Hepatocyte (in vitro differentiated cells): ENCODE data around the gene PTPN3. TPM values are rescaled to one million over a fixed set of nuclear protein-coding genes. Genes with fewer than 3 reads are reported as not detected.
A peak's percentile ranks its signal among the peaks of the same experiment; 100 is the strongest.

Experiments
- DNase-seq: peaks from one replicate; pipeline ENCODE4 v3.0.0-alpha.2; 2016; ENCODE audit warnings: low spot score
- H2AFZ ChIP-seq: fragments of 200-600 bp; sonication (generic); 2 replicates; pipeline ENCODE4 v1.6.0; 2016; ENCODE audit warnings: antibody characterized with exemption, mild to moderate bottlenecking
- H3K27ac ChIP-seq: fragments of 200-600 bp; sonication (generic); 2 replicates; pipeline ENCODE4 v1.5.1; 2016; ENCODE audit warnings: mild to moderate bottlenecking
- H3K27me3 ChIP-seq: fragments of 200-600 bp; sonication (generic); 2 replicates; pipeline ENCODE4 v1.6.1; 2016
- H3K36me3 ChIP-seq: fragments of 200-600 bp; sonication (generic); replicated peaks from 2 replicates; pipeline ENCODE4 v1.5.1; 2016; ENCODE audit warnings: low read depth; ENCODE audit not compliant: insufficient read depth
- H3K4me1 ChIP-seq: fragments of 200-600 bp; sonication (generic); 2 replicates; pipeline ENCODE4 v1.5.1; 2016; ENCODE audit warnings: mild to moderate bottlenecking, moderate library complexity; ENCODE audit not compliant: insufficient read depth
- H3K4me2 ChIP-seq: fragments of 200-600 bp; sonication (generic); 2 replicates; pipeline ENCODE4 v1.6.0; 2016
- H3K4me3 ChIP-seq: fragments of 200-600 bp; sonication (generic); 2 replicates; pipeline ENCODE4 v1.5.1; 2016; ENCODE audit warnings: mild to moderate bottlenecking
- H3K79me2 ChIP-seq: fragments of 200-600 bp; sonication (generic); 2 replicates; pipeline ENCODE4 v1.6.0; 2017; ENCODE audit warnings: mild to moderate bottlenecking
- H3K9me2 ChIP-seq: fragments of 200-600 bp; sonication (generic); replicated peaks from 2 replicates; pipeline ENCODE4 v1.6.0; 2017; ENCODE audit warnings: mild to moderate bottlenecking; ENCODE audit not compliant: insufficient read depth
- H3K9me3 ChIP-seq: fragments of 200-600 bp; sonication (generic); 2 replicates; pipeline ENCODE4 v1.5.1; 2016; ENCODE audit warnings: low read depth, mild to moderate bottlenecking
- H4K20me1 ChIP-seq: fragments of 200-600 bp; sonication (generic); 2 replicates; pipeline ENCODE4 v1.6.0; 2016; ENCODE audit warnings: mild to moderate bottlenecking; ENCODE audit not compliant: insufficient read depth, poor library complexity, severe bottlenecking
- EZH2 ChIP-seq: fragments of 200-600 bp; sonication (generic); IDR thresholded peaks from 2 replicates; pipeline ENCODE4 v1.6.1; 2016; ENCODE audit warnings: antibody characterized with exemption, mild to moderate bottlenecking, borderline replicate concordance
- EZH2phosphoT487 ChIP-seq: fragments of 200-600 bp; sonication (generic); IDR thresholded peaks from one replicate; pipeline ENCODE4 v1.6.1; 2018; ENCODE audit warnings: antibody characterized with exemption, mild to moderate bottlenecking, low read depth, moderate library complexity; ENCODE audit not compliant: unreplicated experiment, severe bottlenecking
- WGBS: methylation state at CpG from one replicate; pipeline ENCODE4 v1.1.6; 2016; ENCODE audit warnings: low lambda C conversion rate; ENCODE audit errors: missing lambda C conversion rate; 5-methylcytosine and 5-hydroxymethylcytosine counted together
- polyA plus RNA-seq: library from polyadenylated mRNA; unstranded; fragments of >200 nt; fragmentation: Nextera tagmentation; extraction: Ambion mirVana; gene quantifications from 2 replicates; pipeline ENCODE4 v1.2.1, GENCODE V29; 2016
- total RNA-seq: library from RNA; depleted of rRNA; stranded (reverse); fragments of >200 nt; gene quantifications from 2 replicates; pipeline ENCODE4 v1.2.3, GENCODE V29; 2014
- TF ChIP-seq, protein P1 (sequence below): fragments of 200-600 bp; sonication (generic); IDR thresholded peaks from 2 replicates; pipeline ENCODE4 v1.5.1; 2016; ENCODE audit warnings: antibody characterized with exemption, mild to moderate bottlenecking; ENCODE audit not compliant: poor library complexity

The PTPN3 gene
- total and polyA plus RNA-seq, 2 experiments from 2014 or later, result 4.4 to 12.1 TPM

DNA sequence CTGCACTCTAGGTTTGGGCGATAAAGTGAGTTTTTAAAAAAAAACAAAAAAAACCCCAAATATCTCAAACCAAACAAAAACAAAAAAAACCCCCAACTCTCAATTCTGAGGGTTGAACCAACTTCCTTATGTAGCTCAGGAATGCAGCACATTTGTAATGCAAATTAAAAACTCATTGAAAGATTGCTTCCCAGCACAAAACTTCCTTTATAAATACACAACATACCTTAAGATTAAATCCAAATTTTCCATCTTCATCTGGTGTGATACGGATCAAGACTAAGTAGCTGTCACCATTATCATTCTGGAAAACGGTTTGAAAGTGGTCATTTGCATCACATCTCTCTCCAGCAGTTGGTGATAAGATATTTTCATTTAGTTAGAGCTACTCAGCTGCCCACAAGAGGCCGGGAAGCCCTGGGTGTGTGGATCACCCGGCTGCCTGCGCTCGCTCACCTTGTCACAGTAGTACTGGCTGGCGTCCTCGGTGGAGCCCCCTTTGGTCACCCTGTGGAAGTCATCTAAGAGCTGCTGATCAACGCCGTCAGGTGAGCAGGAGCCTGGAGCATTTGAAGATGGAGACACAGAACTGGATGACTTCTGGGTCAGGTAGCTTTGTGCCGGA lies 88.2 kb downstream of the PTPN3 start:
- Histone ChIP-seq H3K4me1 (no peaks in the 10 kb centered on the region), H3K4me3 (no peak overlapping the region), H3K36me3 (no peaks in the 10 kb centered on the region), H2AFZ (no peak overlapping the region), H3K9me2 (no peaks in the 10 kb centered on the region), H3K79me2 (no peaks in the 10 kb centered on the region), H3K4me2 (no peak overlapping the region), H3K27ac (no peak overlapping the region), H3K9me3 (no peaks in the 10 kb centered on the region), H3K27me3 (no peaks in the 10 kb centered on the region), H4K20me1 (no peaks in the 10 kb centered on the region)
- TF ChIP-seq, protein P1, sequence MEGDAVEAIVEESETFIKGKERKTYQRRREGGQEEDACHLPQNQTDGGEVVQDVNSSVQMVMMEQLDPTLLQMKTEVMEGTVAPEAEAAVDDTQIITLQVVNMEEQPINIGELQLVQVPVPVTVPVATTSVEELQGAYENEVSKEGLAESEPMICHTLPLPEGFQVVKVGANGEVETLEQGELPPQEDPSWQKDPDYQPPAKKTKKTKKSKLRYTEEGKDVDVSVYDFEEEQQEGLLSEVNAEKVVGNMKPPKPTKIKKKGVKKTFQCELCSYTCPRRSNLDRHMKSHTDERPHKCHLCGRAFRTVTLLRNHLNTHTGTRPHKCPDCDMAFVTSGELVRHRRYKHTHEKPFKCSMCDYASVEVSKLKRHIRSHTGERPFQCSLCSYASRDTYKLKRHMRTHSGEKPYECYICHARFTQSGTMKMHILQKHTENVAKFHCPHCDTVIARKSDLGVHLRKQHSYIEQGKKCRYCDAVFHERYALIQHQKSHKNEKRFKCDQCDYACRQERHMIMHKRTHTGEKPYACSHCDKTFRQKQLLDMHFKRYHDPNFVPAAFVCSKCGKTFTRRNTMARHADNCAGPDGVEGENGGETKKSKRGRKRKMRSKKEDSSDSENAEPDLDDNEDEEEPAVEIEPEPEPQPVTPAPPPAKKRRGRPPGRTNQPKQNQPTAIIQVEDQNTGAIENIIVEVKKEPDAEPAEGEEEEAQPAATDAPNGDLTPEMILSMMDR, result no peak
- WGBS, result 66% methylated on average over 12 of the region's 12 CpGs
- DNase-seq, result peak; percentile 15

DNA sequence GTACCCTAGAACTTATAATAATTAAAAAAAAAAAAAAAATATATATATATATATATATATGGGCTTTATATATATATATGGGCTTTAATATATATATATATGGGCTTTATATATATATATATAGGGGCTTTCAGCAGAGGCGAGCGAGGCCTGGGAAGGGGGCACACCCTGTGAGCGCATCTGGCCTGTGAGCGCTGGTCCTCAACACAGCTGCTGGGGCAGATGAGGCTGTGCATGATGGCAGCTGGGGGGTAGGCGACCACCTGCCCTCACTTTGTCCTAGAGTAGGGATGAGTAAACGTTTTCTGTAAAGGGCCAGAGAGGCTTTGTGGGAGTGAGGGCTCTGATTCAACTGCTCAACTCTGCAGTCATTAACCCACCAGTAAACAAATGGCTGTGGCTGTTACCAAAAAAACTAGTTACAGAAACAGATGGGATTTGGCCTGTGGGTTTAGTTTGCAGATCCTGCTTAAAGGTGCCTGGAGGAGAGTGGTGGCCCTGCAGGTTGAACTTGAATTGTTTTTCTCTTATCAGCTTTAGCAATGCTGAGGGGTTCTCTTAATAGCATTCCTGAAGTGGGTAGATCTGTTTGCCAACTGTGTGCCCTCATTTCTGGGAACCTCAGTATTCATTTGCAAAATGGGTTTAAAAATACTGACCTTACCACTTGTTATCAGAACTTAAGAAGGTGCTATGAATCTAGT lies 89.2 kb downstream of the PTPN3 start:
- Histone ChIP-seq H3K36me3 (no peaks in the 10 kb centered on the region), H4K20me1 (no peaks in the 10 kb centered on the region), H3K4me2 (no peak overlapping the region), H3K79me2 (no peaks in the 10 kb centered on the region), H3K9me2 (no peaks in the 10 kb centered on the region), H3K9me3 (no peaks in the 10 kb centered on the region), H2AFZ (no peak overlapping the region), H3K27me3 (no peaks in the 10 kb centered on the region), H3K27ac (no peak overlapping the region), H3K4me3 (no peak overlapping the region), H3K4me1 (no peaks in the 10 kb centered on the region)
- WGBS, result 66% methylated on average over 6 of the region's 6 CpGs
- DNase-seq, result no peak
- TF ChIP-seq, protein P1, result no peak
- no peak for TF ChIP-seq EZH2phosphoT487
- TF ChIP-seq EZH2, result no peak

DNA sequence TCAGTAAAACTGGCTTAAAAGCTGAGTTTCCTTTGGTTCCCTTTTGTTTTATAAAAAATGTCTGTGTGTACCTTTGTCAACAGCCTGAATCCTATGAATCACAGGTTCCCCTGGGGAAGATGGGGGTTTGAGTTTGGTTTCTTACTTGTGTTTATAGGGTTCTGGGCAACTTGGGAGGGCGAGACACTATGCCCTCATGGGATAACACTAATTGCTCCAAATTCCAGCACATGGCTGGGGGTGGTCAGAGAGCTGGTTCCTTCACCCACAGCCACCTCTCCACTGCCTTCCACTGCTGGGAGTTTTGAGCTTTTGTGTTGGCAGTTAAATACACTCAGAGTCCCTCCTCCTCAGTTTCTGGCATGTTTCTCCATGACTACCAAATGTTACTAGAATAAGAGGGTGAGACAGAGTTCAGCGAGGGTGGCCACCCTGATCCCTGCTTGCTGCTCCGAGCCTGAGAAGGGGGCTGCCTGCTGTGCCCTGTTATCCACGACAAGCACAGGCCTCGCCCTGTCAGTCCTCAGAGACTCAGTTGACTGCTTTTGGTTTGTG lies 94.3 kb downstream of the PTPN3 start:
- DNase-seq, result no peak
- WGBS, result 76% methylated on average over 5 of the region's 5 CpGs
- H3K4me3 ChIP-seq, result no peak overlapping the region
- no peaks in the 10 kb centered on the region for H3K79me2 ChIP-seq
- no peak overlapping the region for H3K4me2 ChIP-seq
- H3K9me3 ChIP-seq, result no peaks in the 10 kb centered on the region
- H4K20me1 ChIP-seq, result no peaks in the 10 kb centered on the region
- no peaks in the 10 kb centered on the region for H3K36me3 ChIP-seq
- H2AFZ ChIP-seq, result no peak overlapping the region
- no peak overlapping the region for H3K27ac ChIP-seq
- H3K27me3 ChIP-seq, result no peaks in the 10 kb centered on the region
- no peak for TF ChIP-seq EZH2
- TF ChIP-seq EZH2phosphoT487, result no peak
- TF ChIP-seq, protein P1, result no peak
- H3K4me1 ChIP-seq, result no peaks in the 10 kb centered on the region
- no peaks in the 10 kb centered on the region for H3K9me2 ChIP-seq
